Urinary bladder (tissue), 4 donors: ENCODE data around the gene CACNA2D3. TPM values are rescaled to one million over a fixed set of nuclear protein-coding genes. Genes with fewer than 3 reads are reported as not detected.
A peak's percentile ranks its signal among the peaks of the same experiment; 100 is the strongest.

ENCODE experiments used
- DNase-seq: peaks from one replicate; pipeline ENCODE4 v3.0.0-alpha.2; 2015; ENCODE audit errors: extremely low spot score
- H3K27ac ChIP-seq: one replicate; pipeline ENCODE4 v1.5.1; 2013; ENCODE audit warnings: low read depth, mild to moderate bottlenecking, moderate library complexity
- H3K36me3 ChIP-seq: one replicate; pipeline ENCODE4 v1.6.1; 2013; ENCODE audit warnings: mild to moderate bottlenecking, moderate library complexity; ENCODE audit not compliant: insufficient read depth
- H3K4me1 ChIP-seq: one replicate; pipeline ENCODE4 v1.6.1; 2013; ENCODE audit warnings: mild to moderate bottlenecking, moderate library complexity; ENCODE audit not compliant: insufficient read depth
- H3K4me3 ChIP-seq: one replicate; pipeline ENCODE4 v1.5.1; 2013; ENCODE audit warnings: low read depth, low read length
- WGBS: extraction: QIAGEN DNeasy Blood & Tissue Kit; methylation state at CpG from one replicate; pipeline ENCODE4 v1.1.7; 2013; 5-methylcytosine and 5-hydroxymethylcytosine counted together
- polyA plus RNA-seq: library from polyadenylated mRNA; stranded (reverse); fragments of 200-250 nt; gene quantifications from one replicate; pipeline ENCODE4 v1.2.3, GENCODE V29; 2013
- total RNA-seq: library from RNA; depleted of rRNA; stranded (reverse); fragments of >200 nt; gene quantifications from one replicate; pipeline ENCODE4 v1.2.3, GENCODE V29; 2014
- donor health status: healthy with polysubstance abuse.
- donor health status: healthy.

Gene CACNA2D3
- total and polyA plus RNA-seq, 2 donors = 0.57 to 1.7 TPM

DNA sequence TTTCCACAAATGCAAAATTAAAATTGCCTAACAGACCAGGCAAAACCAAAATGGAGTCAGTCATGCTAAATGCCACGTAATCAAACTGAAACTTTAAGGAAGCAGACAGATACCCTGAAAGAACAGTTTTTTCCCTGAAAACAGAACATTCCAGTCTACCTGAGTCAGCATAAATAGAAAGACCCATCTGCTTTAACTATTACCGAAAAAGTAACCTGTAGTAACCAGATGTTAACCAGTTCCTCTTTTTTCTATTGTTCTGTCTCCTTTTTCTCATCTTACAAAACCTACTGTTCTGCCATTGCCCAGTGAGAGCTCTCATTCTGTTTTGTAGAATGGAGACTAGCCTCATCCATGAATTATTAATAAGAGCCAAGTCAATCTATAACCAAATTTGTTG, 286.0 kb downstream of the CACNA2D3 start:
- Histone ChIP-seq H3K4me3 (no peak overlapping the region), H3K4me1 (no peaks in the 10 kb centered on the region), H3K36me3 (no peaks in the 10 kb centered on the region), H3K27ac (no peak overlapping the region)
- no peak for DNase-seq
- WGBS = 82% methylated on average over 2 of the region's 2 CpGs

DNA sequence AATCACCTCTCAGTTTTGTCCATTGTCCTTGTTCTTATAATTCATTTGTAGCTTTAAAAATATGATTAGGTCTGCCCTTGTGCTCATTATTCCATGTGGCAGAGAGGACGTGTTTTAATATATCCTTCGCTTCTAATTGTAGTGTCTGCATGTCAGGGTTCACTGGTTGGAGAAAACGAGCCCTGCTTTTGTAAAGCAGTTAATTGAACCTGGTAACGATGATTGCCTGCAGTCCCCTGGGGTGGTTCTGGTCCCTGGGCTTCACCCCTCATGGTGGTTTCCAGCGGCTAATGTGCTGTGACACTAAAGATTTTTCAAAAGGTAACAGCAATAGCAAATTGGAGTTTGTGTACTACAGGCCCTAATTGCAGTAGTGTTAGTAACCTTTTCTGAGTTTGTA, 299.6 kb downstream of the CACNA2D3 start:
- H3K27ac ChIP-seq = no peak overlapping the region
- WGBS = 69% methylated on average over 5 of the region's 5 CpGs

DNA sequence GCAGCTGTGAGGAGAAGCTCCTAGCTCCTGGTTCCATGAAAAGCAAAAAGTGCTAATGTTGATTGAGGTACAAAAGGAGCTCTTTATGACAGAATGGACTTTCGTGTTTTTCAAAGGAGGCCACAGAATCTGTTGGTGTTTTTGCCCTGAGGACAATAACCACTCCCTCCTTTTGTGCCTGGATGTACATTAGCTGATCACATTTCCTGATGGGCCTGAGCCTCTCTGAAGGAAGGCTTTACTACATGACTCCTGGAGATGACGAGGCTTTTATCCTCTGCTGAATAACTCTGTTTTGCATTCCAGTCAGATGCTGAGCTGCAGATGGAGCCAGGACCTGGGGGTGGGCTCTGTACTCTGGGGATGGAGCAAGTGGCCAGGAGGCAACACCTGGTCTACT, 301.9 kb downstream of the CACNA2D3 start:
- WGBS = 36% methylated on average over 2 of the region's 2 CpGs
- H3K4me3 ChIP-seq = no peak overlapping the region
- no peaks in the 10 kb centered on the region for H3K36me3 ChIP-seq
- no peak for DNase-seq
- H3K27ac ChIP-seq = no peak overlapping the region
- no peaks in the 10 kb centered on the region for H3K4me1 ChIP-seq

More for the DNA sequence above, 299.6 kb downstream of the CACNA2D3 start:
- Histone ChIP-seq H3K4me1 (no peaks in the 10 kb centered on the region), H3K36me3 (no peaks in the 10 kb centered on the region), H3K4me3 (no peak overlapping the region)
- no peak for DNase-seq

DNA sequence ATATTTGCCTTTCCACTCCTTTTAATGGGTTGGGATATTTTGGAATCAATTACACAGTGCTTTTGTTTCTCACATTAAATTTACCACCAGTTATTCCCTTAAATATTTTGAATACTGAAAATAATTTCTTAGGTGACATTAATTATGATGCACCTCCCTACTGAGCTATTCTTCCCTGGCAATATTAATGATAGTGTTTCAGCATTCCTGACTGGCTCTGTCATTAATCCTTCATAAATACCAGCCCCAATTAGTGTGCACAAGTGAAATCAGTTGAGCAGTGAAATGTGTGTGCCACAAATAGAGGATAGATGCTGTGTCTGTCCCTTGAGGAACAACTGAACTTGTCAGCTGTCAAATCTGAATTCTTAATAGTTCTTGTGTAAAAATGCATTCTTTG, 304.0 kb downstream of the CACNA2D3 start:
- no peak overlapping the region for H3K4me3 ChIP-seq
- no peaks in the 10 kb centered on the region for H3K36me3 ChIP-seq
- no peak overlapping the region for H3K27ac ChIP-seq
- DNase-seq = no peak
- no peaks in the 10 kb centered on the region for H3K4me1 ChIP-seq

DNA sequence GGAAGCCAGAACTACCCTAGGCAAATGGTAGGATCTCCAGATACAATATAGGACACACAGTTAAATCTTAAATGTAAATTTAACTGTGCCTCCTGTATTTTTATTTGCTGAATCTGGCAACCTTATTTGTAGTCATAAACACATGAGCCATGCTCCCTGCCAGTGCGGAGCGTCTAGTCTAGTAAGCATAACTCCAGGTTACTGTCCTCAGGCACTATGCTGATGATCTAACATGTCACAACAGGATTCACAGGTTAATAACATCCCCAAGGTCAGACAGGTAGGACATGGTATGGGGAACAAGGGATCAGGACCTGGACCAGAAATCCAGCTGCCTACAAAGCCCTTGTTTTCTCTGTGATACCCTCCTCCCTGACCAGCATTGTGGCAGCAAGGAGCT, 305.1 kb downstream of the CACNA2D3 start:
- WGBS = 73% methylated on average over 2 of the region's 2 CpGs
- Histone ChIP-seq H3K4me3 (no peak overlapping the region), H3K4me1 (no peaks in the 10 kb centered on the region), H3K36me3 (no peaks in the 10 kb centered on the region), H3K27ac (no peak overlapping the region)
- DNase-seq = no peak

DNA sequence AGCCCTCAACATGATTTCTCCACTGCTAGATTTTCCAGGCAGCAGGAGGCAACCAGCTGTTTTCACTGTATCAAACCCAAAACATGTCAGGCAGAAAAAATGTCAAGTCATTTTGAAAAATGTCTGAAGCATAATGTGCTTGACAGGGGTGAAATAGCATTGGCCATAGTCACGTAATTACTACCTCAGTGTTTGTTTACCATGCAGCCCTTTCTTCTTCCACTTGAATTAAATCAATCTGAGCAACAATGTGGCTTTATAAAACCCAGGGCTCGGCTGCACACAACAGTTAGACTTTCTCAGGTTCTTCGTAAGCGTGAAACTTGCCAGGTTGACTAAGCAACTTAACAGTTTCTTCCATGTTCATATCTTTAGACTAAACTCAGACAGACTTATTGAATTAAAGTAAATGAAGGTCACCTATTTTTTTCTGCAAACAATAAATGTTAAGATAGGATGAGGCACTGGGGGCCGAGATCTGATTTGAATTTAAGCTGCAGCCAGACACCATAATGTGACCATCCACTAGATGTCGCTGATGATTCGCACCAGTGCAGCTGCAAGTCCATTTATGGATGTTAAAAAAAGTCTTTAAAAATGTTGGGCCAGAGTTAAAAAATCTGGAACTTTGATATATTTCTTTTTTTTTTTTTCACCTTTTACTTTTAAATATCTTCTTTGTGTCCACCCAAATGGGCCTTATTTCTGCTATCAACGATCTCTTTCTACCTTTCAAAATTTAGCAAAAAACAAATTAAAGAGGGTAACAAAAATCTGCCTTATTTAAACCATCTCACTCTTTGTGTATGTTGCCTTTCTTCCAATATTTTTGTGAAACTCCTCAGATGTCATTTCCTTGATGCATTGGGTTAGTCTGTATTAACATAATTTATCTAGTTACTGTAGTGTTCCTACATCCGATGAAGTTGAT, 305.9 kb downstream of the CACNA2D3 start:
- Histone ChIP-seq H3K4me3 (no peak overlapping the region), H3K4me1 (no peaks in the 10 kb centered on the region), H3K36me3 (no peaks in the 10 kb centered on the region), H3K27ac (no peak overlapping the region)
- DNase-seq = peak; percentile 32
- WGBS = 41% methylated on average over 9 of the region's 9 CpGs

- no peak for DNase-seq
- Histone ChIP-seq H3K4me3 (no peak overlapping the region), H3K36me3 (no peaks in the 10 kb centered on the region), H3K27ac (no peak overlapping the region), H3K4me1 (no peaks in the 10 kb centered on the region)
- 80% methylated on average over 1 of the region's 1 CpG for whole genome bisulfite sequencing
These were observed 310.6 kb downstream of the CACNA2D3 start for GRCh38 chr3:54432975-54433374.

- H3K27ac ChIP-seq = no peak overlapping the region
- H3K4me3 ChIP-seq = no peak overlapping the region
- DNase-seq = no peak
- H3K4me1 ChIP-seq = no peaks in the 10 kb centered on the region
- 49% methylated on average over 6 of the region's 6 CpGs for WGBS
- H3K36me3 ChIP-seq = no peaks in the 10 kb centered on the region
These were observed 311.5 kb downstream of the CACNA2D3 start for GRCh38 chr3:54433846-54434245.

GRCh38 chr3:54434756-54435155, 312.4 kb downstream of the CACNA2D3 start:
- Histone ChIP-seq H3K27ac (no peak overlapping the region), H3K4me3 (no peak overlapping the region), H3K36me3 (no peaks in the 10 kb centered on the region), H3K4me1 (no peaks in the 10 kb centered on the region)
- 51% methylated on average over 2 of the region's 2 CpGs for WGBS
- DNase-seq = no peak

- Histone ChIP-seq H3K4me1 (no peaks in the 10 kb centered on the region), H3K36me3 (no peaks in the 10 kb centered on the region), H3K27ac (no peak overlapping the region), H3K4me3 (no peak overlapping the region)
- DNase-seq = no peak
- WGBS = 81% methylated on average over 2 of the region's 2 CpGs
These were observed 314.9 kb downstream of the CACNA2D3 start for GRCh38 chr3:54437271-54437670.

DNA sequence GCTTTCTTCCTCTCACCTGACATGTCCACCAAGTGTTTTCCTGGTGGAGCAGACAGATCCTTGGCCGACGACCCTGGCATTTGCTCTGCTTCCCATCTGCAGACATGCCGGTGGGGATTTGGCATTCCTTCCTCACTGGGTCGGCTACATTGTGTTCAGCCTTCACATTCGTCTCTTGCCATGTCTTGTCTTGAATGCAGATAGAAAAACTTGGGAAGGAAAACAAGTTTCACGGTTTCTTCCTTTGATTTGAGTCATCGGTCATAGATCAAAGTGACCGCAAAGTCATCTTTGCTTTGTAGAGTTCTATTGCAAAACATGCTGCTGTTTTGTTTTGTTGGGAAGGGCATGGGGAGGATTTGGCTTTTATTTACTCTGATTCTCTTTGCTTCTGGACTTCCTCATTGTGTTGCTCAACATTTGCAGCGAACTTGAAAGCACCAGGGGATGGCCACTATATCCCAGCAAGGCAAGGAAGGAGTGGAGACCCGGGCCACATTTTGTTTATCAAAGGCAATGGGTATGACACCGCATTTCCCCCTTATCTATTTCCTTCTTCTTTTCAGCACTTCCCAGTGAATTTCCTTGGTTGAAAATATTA, 321.3 kb downstream of the CACNA2D3 start:
- Histone ChIP-seq H3K36me3 (no peaks in the 10 kb centered on the region), H3K4me1 (no peaks in the 10 kb centered on the region), H3K4me3 (no peak overlapping the region), H3K27ac (no peak overlapping the region)
- DNase-seq = no peak
- 62% methylated on average over 11 of the region's 11 CpGs for WGBS

- Histone ChIP-seq H3K4me3 (no peak overlapping the region), H3K27ac (no peak overlapping the region), H3K36me3 (no peaks in the 10 kb centered on the region), H3K4me1 (no peaks in the 10 kb centered on the region)
- WGBS = 86% methylated on average over 1 of the region's 1 CpG
- DNase-seq = no peak
These were observed 323.3 kb downstream of the CACNA2D3 start for GRCh38 chr3:54445630-54446029.

DNA sequence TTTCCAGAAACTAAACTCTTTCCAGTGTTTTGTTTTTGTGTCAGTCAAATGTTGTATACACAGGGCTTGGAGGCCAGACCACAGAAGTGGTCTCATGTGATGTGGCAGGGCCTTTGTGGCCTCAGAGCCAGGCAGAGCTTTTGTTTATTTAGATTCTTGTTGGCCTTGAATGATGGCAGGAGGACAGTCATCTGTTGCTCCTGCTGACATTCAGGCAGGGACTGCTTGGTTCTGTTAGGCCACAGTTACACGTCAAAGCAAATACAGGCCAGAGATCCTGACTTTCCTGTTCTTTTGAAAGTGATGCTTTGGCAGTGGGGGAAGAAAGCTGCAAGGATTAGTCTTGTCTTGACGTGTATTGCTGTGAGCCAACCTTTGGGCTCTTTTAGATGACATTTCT, 325.1 kb downstream of the CACNA2D3 start:
- Histone ChIP-seq H3K4me3 (no peak overlapping the region), H3K36me3 (no peaks in the 10 kb centered on the region), H3K27ac (no peak overlapping the region), H3K4me1 (no peaks in the 10 kb centered on the region)
- DNase-seq = no peak
- WGBS = 57% methylated on average over 2 of the region's 2 CpGs

DNA sequence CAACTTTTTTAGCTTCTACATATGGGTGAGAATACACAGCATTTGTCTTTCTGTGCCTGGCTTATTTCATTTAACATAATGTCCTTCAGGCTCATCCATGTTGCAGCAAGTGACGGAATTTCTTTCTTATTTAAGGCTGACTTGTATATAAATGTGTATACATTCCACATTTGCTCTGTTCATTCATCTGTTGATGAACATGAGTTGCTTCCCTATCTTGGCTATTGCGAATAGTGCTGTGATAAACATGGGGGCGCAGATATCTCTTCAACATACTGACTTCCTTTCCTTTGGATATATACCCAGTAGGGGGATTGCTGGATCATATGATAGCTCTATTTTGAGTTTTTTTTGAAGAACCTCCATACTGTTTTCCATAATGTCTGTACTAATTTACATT, 332.5 kb downstream of the CACNA2D3 start:
- no peak for DNase-seq
- H3K36me3 ChIP-seq = no peaks in the 10 kb centered on the region
- WGBS = 93% methylated on average over 3 of the region's 3 CpGs
- no peak overlapping the region for H3K27ac ChIP-seq
- H3K4me3 ChIP-seq = no peak overlapping the region
- no peaks in the 10 kb centered on the region for H3K4me1 ChIP-seq
